GM18868 (cell line): ENCODE data around the gene URI1.

Experiments used
- ATAC-seq: cut with Tn5 transposase; IDR thresholded peaks from one replicate; pipeline ENCODE4 v1.9.1; 2021; ENCODE audit warnings: mild to moderate bottlenecking, moderate library complexity; ENCODE audit not compliant: unreplicated experiment

The URI1 gene

DNA sequence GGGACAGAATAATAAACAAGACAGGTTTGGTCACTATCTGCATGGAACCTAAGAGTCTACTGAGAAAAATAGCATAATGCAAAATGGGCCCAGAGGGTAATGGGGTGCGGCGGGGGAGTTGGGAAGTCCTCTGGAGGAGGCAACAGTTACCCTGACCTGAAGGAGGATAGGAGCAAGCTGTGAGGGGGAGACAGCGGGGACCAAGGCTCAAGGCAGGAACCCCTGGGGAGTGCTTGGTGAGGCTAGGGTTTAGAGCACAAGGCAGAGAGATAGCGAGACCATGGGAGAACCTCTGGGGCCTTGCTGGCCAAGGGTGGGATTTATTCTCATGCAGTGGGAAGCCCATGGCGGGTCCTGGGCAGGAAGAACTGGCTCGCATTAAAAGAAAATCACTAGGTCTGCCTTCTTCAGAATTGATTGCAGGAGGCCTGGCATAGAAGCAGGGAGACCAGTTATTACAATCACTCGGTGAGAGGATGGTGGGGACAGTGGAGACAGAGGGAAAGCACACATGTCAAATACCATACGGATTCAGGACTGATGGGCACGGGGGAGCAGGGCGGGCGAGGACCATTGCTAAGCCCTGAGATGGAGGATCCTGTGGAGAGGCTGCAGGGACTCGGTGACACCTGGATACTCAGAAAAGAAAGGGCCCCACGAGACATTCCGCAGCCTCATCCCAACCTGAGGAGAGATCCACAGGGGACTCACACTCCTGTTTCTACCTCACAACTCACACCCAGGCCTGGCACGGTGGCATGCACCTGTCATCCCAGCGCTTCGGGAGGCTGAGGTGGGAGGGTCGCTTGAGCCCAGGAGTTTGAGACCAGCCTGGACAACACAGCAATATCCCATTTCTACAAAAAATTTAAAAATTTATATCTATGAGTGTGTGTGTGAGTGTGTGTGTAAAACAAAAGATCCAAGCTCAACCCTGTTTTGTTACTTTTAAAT is 110.4 kb downstream of the URI1 start:
- ATAC-seq = no peak

DNA sequence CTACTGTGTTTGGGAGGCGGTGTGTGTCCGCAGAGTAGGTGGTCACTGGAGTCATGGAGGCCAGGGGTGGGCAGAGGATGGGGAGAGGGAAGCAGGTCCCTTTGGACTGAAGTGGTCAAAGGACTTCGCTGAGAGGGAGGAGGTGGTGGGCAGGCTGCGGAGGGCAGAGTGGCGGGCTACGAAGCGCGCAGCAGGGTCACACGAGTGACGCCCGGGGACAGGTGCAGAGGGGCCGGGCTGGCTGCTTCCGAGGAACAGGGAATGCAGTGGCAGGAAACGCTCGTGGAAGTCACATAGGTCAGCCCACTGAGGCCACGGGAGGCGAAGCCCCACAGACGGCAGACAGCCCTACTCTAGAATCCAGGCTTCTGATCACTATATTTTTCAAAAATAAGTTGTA is 111.5 kb downstream of the URI1 start:
- ATAC-seq = no peak

DNA sequence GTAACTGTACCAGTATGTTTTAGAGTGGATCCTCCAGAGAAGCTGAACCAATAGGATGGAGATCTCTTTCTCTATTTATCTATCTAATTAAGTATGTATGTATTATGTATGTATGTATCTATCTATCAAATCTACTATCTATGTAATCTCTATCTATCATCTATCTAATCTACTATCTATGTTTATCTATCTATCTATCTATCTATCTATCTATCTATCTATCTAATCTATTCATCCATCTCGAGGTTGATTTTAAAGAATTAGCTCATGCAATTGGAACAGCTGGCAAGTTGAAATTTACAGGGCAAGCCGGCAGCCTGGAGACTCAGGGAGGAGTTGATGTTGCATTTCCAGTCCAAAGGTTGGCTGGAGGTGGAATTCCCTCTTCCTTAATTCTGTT is 112.2 kb downstream of the URI1 start:
- no peak for ATAC-seq

GRCh38 chr19:30056580-30056979 is 114.5 kb downstream of the URI1 start:
- no peak for ATAC-seq

GRCh38 chr19:30059741-30060457 is 117.9 kb downstream of the URI1 start:
- no peak for ATAC-seq

GRCh38 chr19:30060531-30061222 is 118.6 kb downstream of the URI1 start:
- ATAC-seq = no peak

- ATAC-seq = no peak
Measured at GRCh38 chr19:30061223-30062064, 119.4 kb downstream of the URI1 start.

- ATAC-seq = no peak
Measured at GRCh38 chr19:30062065-30062906, 120.2 kb downstream of the URI1 start.

GRCh38 chr19:30062907-30063649 is 121.0 kb downstream of the URI1 start:
- no peak for ATAC-seq

GRCh38 chr19:30063650-30064347 is 121.8 kb downstream of the URI1 start:
- no peak for ATAC-seq

DNA sequence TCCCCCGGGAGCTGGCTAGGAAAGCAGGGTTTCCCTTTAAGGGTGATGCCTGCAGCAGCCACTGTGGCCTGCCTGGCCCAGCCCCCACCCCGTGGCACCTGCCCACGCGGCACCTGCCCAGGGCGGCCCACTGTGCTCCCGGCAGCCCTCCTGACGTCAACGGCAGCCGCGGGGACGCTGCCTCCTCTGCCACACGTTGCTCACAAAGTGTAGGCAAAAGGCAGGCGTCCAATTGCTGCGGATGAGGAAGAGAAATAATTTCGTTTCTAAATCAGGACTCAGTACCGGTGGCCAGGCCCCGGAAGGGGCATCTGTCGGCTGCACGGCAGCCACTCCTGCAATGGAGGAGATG is 122.3 kb downstream of the URI1 start:
- ATAC-seq = no peak

DNA sequence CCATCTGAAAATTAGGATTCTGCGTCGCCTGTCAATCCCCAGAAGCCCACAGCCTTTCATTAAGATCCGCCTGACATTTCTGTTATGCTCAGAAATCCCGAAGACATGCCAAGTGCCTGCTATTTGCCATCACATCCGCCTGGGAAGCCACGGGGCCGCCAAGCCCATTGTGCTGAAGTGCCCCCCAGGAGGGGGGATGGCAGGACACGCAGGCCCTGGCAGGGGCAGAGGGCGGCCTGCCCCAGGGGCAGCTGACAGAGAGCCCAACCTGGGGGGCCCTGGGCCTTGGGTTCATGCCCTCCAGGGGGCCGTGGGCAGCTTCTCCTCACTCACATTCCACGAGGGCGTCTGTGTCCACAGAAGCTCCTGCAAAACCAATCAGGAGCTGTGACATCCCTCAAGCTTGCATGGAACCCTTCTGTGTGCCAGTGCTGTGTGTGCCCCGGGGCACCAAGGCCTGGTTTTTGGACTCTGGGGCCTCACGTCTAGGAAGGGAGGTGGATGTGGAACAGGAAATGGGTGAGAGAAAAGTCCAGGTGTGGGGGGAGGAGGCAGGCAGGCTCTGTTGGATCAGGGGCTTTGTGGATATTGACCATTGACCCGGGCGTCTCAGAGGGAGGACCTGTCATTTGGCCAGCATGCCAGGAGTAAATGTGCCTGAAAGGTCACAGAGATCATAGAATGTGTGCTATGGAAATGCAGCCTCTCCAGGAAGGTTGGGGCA is 122.9 kb downstream of the URI1 start:
- ATAC-seq = no peak

DNA sequence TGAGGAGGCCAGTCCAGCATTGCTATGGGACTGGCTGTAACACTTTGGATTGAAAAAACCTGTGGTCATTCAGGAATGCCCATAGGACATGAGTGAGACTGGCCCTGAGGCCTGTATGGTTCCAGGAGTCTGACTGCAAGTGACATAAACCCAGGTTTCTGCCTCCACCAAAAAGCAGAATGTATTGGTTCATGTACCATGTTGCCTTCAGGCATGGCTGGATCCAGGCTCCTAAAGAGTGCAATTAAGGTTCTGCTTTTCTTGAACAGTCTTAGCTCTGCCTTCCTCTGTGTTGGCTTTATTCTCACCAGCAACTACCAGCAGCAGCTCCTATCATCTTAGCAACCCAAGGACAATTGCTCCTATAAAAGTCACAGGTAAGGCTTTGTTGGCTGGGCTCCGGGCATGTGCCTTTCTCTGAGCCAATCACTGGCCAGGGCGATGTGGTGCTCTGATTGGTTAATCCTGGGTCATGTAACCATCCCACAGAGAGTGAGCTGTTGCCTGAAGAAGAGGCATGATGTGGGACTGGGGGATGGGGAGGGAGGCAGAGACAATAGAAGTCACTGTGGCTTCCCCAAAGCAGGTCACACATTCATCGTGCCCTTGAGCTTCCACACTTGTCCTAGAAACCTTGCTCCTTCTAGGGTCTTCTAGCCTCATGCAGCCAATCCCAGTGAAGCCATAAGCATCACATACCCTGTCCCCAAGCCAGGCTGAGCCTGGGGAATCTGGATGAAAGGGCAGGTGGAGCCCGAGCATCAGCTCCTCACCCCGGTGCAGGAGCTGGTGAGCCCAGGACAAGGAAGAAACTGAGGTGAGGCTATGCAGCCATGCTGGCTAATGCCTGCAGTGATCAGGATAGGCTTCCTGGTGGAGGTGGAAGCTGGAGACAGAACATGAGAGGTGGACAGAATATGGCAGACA is 123.9 kb downstream of the URI1 start:
- ATAC-seq = no peak
